Hepatocyte (in vitro differentiated cells): ENCODE measurements around the gene LOXHD1. TPM values are rescaled to one million over a fixed set of nuclear protein-coding genes. Genes with fewer than 3 reads are reported as not detected.

Source experiments
- DNase-seq: peaks from one replicate; pipeline ENCODE4 v3.0.0-alpha.2; 2016; ENCODE audit warnings: low spot score
- H2AFZ ChIP-seq: fragments of 200-600 bp; sonication (generic); 2 replicates; pipeline ENCODE4 v1.6.0; 2016; ENCODE audit warnings: antibody characterized with exemption, mild to moderate bottlenecking
- H3K27ac ChIP-seq: fragments of 200-600 bp; sonication (generic); 2 replicates; pipeline ENCODE4 v1.5.1; 2016; ENCODE audit warnings: mild to moderate bottlenecking
- H3K27me3 ChIP-seq: fragments of 200-600 bp; sonication (generic); 2 replicates; pipeline ENCODE4 v1.6.1; 2016
- H3K36me3 ChIP-seq: fragments of 200-600 bp; sonication (generic); replicated peaks from 2 replicates; pipeline ENCODE4 v1.5.1; 2016; ENCODE audit warnings: low read depth; ENCODE audit not compliant: insufficient read depth
- H3K4me1 ChIP-seq: fragments of 200-600 bp; sonication (generic); 2 replicates; pipeline ENCODE4 v1.5.1; 2016; ENCODE audit warnings: mild to moderate bottlenecking, moderate library complexity; ENCODE audit not compliant: insufficient read depth
- H3K4me2 ChIP-seq: fragments of 200-600 bp; sonication (generic); 2 replicates; pipeline ENCODE4 v1.6.0; 2016
- H3K4me3 ChIP-seq: fragments of 200-600 bp; sonication (generic); 2 replicates; pipeline ENCODE4 v1.5.1; 2016; ENCODE audit warnings: mild to moderate bottlenecking
- H3K79me2 ChIP-seq: fragments of 200-600 bp; sonication (generic); 2 replicates; pipeline ENCODE4 v1.6.0; 2017; ENCODE audit warnings: mild to moderate bottlenecking
- H3K9me2 ChIP-seq: fragments of 200-600 bp; sonication (generic); replicated peaks from 2 replicates; pipeline ENCODE4 v1.6.0; 2017; ENCODE audit warnings: mild to moderate bottlenecking; ENCODE audit not compliant: insufficient read depth
- H3K9me3 ChIP-seq: fragments of 200-600 bp; sonication (generic); 2 replicates; pipeline ENCODE4 v1.5.1; 2016; ENCODE audit warnings: low read depth, mild to moderate bottlenecking
- H4K20me1 ChIP-seq: fragments of 200-600 bp; sonication (generic); 2 replicates; pipeline ENCODE4 v1.6.0; 2016; ENCODE audit warnings: mild to moderate bottlenecking; ENCODE audit not compliant: insufficient read depth, poor library complexity, severe bottlenecking
- EZH2 ChIP-seq: fragments of 200-600 bp; sonication (generic); IDR thresholded peaks from 2 replicates; pipeline ENCODE4 v1.6.1; 2016; ENCODE audit warnings: antibody characterized with exemption, mild to moderate bottlenecking, borderline replicate concordance
- EZH2phosphoT487 ChIP-seq: fragments of 200-600 bp; sonication (generic); IDR thresholded peaks from one replicate; pipeline ENCODE4 v1.6.1; 2018; ENCODE audit warnings: antibody characterized with exemption, mild to moderate bottlenecking, low read depth, moderate library complexity; ENCODE audit not compliant: unreplicated experiment, severe bottlenecking
- WGBS: methylation state at CpG from one replicate; pipeline ENCODE4 v1.1.6; 2016; ENCODE audit warnings: low lambda C conversion rate; ENCODE audit errors: missing lambda C conversion rate; 5-methylcytosine and 5-hydroxymethylcytosine counted together
- polyA plus RNA-seq: library from polyadenylated mRNA; unstranded; fragments of >200 nt; fragmentation: Nextera tagmentation; extraction: Ambion mirVana; gene quantifications from 2 replicates; pipeline ENCODE4 v1.2.1, GENCODE V29; 2016
- total RNA-seq: library from RNA; depleted of rRNA; stranded (reverse); fragments of >200 nt; gene quantifications from 2 replicates; pipeline ENCODE4 v1.2.3, GENCODE V29; 2014
- TF ChIP-seq, protein P1 (sequence below): fragments of 200-600 bp; sonication (generic); IDR thresholded peaks from 2 replicates; pipeline ENCODE4 v1.5.1; 2016; ENCODE audit warnings: antibody characterized with exemption, mild to moderate bottlenecking; ENCODE audit not compliant: poor library complexity

The LOXHD1 gene
- total and polyA plus RNA-seq, 2 experiments from 2014 or later: not detected

DNA sequence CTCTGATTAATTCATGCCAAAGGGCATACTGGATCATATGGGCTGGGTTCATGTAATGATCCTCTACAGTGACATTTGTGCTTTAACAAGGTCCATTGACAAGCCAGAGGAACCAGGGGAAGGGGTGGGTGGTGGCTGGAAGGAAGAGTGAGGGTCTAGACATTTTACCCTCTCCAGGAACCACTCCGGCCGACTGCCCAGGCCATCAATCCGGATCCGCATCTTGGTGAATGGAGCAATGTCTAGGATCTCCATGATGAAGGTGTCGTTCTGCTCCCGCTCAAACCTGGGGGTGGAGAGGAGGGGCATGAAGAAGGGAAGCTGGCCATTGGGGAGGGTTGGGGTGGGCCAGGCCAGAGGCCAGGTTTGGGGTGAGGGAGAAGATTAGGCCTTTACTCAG is 147.5 kb downstream of the LOXHD1 start:
- H3K9me3 ChIP-seq: no peaks in the 10 kb centered on the region
- no peaks in the 10 kb centered on the region for H3K36me3 ChIP-seq
- WGBS: 91% methylated on average over 6 of the region's 6 CpGs

DNA sequence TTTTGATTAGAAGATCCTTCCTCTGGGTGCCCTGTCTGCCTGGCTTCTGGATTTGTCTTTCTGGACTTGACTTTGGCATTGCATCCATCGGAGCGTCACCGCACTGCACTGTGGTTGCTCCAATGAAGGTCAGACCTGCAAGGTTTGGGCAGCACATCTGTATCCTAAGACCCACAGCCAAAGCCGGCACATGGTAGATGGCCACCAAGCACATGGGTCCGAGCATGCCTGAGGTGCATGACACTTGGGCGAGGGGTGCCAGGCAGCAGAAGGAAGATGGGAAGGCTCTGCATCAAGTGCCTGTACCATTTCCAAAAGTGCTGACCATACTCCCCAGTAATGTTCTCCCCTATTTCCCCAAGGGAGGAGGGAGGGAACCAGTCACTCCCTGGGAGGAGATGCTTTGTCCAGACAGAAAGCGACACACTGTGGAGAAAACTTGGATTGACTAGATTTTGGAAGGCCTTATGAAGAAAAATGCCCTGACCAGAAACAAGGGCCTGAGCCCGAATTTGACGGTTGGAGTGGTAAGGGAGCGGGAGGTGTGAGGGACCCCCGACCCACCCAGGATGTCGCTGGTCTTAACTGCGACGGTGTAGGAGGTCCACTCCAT is 149.9 kb downstream of the LOXHD1 start:
- TF ChIP-seq EZH2: no peak
- TF ChIP-seq, protein P1, sequence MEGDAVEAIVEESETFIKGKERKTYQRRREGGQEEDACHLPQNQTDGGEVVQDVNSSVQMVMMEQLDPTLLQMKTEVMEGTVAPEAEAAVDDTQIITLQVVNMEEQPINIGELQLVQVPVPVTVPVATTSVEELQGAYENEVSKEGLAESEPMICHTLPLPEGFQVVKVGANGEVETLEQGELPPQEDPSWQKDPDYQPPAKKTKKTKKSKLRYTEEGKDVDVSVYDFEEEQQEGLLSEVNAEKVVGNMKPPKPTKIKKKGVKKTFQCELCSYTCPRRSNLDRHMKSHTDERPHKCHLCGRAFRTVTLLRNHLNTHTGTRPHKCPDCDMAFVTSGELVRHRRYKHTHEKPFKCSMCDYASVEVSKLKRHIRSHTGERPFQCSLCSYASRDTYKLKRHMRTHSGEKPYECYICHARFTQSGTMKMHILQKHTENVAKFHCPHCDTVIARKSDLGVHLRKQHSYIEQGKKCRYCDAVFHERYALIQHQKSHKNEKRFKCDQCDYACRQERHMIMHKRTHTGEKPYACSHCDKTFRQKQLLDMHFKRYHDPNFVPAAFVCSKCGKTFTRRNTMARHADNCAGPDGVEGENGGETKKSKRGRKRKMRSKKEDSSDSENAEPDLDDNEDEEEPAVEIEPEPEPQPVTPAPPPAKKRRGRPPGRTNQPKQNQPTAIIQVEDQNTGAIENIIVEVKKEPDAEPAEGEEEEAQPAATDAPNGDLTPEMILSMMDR: no peak
- TF ChIP-seq EZH2phosphoT487: no peak
- no peaks in the 10 kb centered on the region for H4K20me1 ChIP-seq
- no peaks in the 10 kb centered on the region for H3K9me3 ChIP-seq
- 93% methylated on average over 14 of the region's 14 CpGs for WGBS
- H3K4me2 ChIP-seq: no peak overlapping the region
- H3K27ac ChIP-seq: no peak overlapping the region
- H3K4me3 ChIP-seq: no peak overlapping the region
- DNase-seq: no peak
- H3K79me2 ChIP-seq: no peaks in the 10 kb centered on the region
- no peaks in the 10 kb centered on the region for H3K9me2 ChIP-seq
- H2AFZ ChIP-seq: no peak overlapping the region
- H3K27me3 ChIP-seq: no peaks in the 10 kb centered on the region
- no peaks in the 10 kb centered on the region for H3K36me3 ChIP-seq
- H3K4me1 ChIP-seq: no peaks in the 10 kb centered on the region

More for the DNA sequence above, 147.5 kb downstream of the LOXHD1 start:
- H4K20me1 ChIP-seq: no peaks in the 10 kb centered on the region
- no peak overlapping the region for H3K4me2 ChIP-seq
- no peak overlapping the region for H3K4me3 ChIP-seq
- H3K79me2 ChIP-seq: no peaks in the 10 kb centered on the region
- no peaks in the 10 kb centered on the region for H3K9me2 ChIP-seq
- no peak overlapping the region for H3K27ac ChIP-seq
- H2AFZ ChIP-seq: no peak overlapping the region
- H3K4me1 ChIP-seq: no peaks in the 10 kb centered on the region
- H3K27me3 ChIP-seq: no peaks in the 10 kb centered on the region
- no peak for DNase-seq
- TF ChIP-seq EZH2 (no peak), EZH2phosphoT487 (no peak)
- TF ChIP-seq, protein P1: no peak

DNA sequence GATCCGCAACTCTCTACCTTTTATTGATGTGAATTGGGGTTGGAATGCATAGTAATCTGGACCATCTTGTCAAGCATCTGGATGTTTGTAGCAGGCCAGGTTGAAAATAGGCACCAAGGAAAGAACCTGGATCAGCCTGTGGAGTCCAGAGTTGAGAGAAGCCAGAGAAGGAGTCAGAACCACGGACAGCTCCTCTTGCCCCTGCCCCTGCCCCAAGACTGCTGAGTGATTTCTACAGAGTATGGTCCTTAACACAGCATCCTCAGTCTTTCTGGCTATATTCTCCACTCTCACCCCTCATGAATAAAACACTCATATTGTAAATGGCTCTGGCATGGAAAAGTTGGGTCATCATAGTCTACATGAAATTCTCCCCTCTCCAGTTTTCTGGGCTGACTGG is 154.6 kb downstream of the LOXHD1 start:
- no peak overlapping the region for H3K4me2 ChIP-seq
- no peaks in the 10 kb centered on the region for H3K27me3 ChIP-seq
- no peaks in the 10 kb centered on the region for H4K20me1 ChIP-seq
- no peaks in the 10 kb centered on the region for H3K9me3 ChIP-seq
- H2AFZ ChIP-seq: no peak overlapping the region
- H3K79me2 ChIP-seq: no peaks in the 10 kb centered on the region
- no peak overlapping the region for H3K27ac ChIP-seq
- H3K9me2 ChIP-seq: no peaks in the 10 kb centered on the region
- TF ChIP-seq EZH2phosphoT487 (no peak), EZH2 (no peak)
- TF ChIP-seq, protein P1: no peak
- no peaks in the 10 kb centered on the region for H3K4me1 ChIP-seq
- no peak overlapping the region for H3K4me3 ChIP-seq
- DNase-seq: peak; percentile 41
- 25% methylated on average over 2 of the region's 2 CpGs for WGBS
- no peaks in the 10 kb centered on the region for H3K36me3 ChIP-seq
